NCI-H774 (cell line): ENCODE results near the gene HMGCLL1.

ENCODE experiments used
- DNase-seq: peaks from one replicate; lab custom pipeline; 2025; lab: John Stamatoyannopoulos, UW

HMGCLL1 gene

GRCh38 chr6:55578537-55579363 lies at the start of gene HMGCLL1:
Gene HMGCLL1, minus strand, starts transcription at chr6:55579192. Its CDS starts 137 bp downstream, at chr6:55579055.
- DNase-seq = peak; percentile 63

GRCh38 chr6:55621993-55622392 lies 43.0 kb upstream of the HMGCLL1 start:
- no peak for DNase-seq

DNA sequence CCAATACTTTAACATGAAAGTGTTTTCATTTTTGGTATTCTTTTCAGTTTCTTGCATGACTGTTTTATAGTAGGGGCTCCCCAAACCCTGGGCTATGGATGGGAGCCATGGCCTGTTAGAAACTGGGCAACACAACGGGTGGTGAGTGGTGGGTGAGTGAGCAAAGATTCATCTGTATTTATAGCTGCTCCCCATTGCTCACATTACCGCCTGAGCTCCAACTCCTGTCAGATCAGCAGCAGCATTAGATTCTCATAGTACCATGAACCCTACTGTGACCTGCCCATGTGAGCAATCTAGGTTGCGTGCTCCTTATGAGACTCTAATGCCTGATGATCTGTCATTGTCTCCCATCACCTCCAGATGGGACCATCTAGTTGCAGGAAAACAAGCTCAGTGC lies 42.3 kb upstream of the HMGCLL1 start:
- no peak for DNase-seq

- no peak for DNase-seq
Observed at GRCh38 chr6:55617272-55617671, 38.3 kb upstream of the HMGCLL1 start.

DNA sequence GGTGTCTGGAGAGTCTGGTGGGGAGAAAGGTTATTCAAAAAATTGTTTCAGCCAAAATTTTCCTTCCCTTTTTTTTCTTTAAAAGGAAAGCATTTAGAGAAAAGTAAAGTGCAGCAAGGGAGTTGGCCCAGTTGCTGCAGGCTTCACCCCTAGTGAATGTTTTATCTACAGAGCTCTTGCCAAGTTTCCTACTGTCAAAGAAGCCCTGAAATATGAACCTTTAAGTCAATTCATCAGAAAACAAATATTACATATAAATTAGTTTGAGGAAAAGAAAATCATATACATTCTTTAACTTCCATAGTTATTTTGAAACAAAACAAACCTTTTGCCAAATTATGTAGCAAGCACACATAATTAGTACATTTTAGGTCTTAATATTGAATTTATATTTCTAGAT lies 25.0 kb upstream of the HMGCLL1 start:
- no peak for DNase-seq

DNA sequence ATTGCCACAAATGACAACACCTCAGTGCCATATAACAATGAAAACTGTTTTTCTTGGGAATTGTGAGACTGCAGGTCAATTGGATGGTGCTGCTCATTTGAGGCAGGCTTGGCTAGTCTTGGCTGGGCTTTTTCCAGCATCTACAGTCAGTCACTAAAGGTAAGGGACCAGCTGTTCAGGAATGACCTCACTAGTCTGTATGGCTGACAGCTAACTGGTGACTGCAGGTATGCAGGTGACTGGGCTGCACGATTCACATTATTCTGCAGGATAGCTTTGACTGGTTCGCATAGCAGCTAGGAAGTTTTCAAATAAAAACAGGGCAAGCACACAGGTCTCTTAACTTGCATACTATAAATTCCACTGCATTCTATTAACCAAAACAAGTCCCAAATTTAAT lies 22.1 kb upstream of the HMGCLL1 start:
- DNase-seq = no peak

DNA sequence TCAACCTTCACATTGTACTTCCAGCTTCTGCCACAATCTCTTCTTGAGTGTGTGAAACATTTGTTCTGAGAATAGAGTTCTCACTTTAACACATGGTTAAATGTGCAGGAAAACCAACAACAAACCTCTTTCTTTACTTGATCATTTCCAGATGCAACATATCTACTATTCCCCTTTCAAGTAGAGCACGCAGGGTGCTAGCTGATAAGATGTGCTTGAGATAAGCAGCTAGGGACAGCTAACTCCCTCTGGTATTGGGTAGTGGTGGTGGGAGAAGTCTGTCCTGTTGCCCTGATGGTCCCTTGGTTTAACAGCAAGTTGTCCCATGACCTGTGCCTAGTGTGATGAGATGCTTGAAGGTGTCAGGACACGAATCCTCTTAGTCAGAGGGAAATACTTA lies 15.4 kb upstream of the HMGCLL1 start:
- DNase-seq = no peak

- DNase-seq = no peak
Observed at GRCh38 chr6:55584654-55585354, 5.8 kb upstream of the HMGCLL1 start.

- no peak for DNase-seq
Observed at GRCh38 chr6:55576811-55577210, 2.2 kb downstream of the HMGCLL1 start.

- DNase-seq = no peak
Observed at GRCh38 chr6:55574556-55574955, 4.4 kb downstream of the HMGCLL1 start.

DNA sequence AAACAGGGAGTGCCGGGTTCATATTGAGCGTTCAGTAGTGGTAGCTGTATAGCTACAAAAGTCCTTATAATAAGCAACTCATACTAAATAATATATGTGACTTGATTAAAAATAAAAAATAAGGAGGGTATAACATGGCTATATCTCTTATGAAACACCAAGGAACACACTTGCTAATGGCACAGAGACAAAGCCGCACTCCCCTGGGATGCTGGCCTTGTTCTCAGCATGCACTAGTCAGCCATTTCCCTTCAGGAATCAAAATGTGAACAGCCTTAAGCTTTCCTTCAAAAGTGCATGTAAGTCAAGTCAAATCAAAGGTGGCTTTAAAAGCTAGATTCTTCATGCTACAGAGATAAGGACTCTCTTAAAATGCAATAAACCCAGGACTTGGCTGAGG lies 9.4 kb downstream of the HMGCLL1 start:
- no peak for DNase-seq

DNA sequence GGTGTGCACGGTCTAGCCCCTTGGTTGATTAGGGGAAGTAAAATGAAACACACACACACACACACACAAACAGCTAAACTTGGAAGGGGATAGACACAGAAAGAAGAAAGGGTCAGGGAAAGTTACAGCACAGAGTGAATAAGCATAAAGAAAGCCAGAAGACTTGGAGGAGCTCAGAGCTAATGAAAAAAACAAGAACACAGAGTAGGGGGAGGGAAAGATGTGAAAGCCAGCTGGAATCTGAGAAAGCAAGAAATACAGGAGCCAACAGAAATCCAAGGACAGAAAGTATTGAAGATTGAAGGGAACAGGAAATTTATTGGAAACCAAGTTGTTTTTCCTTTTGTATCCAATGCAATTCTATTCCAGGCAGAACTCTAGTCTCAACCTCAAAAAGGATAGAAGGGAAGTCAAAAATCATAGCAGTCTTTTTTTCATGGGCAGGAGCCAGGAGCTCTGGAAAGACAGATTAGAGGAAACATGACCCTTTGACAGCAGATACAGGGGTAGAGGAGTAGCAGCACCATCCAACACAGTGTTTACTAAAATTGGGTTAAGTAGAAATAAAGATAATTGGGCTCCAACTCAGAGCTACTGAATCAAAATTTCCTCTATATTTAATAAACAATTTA lies 10.1 kb downstream of the HMGCLL1 start:
- no peak for DNase-seq

- no peak for DNase-seq
Observed at GRCh38 chr6:55567558-55567957, 11.4 kb downstream of the HMGCLL1 start.

GRCh38 chr6:55566036-55566710 lies 12.8 kb downstream of the HMGCLL1 start:
- DNase-seq = no peak

DNA sequence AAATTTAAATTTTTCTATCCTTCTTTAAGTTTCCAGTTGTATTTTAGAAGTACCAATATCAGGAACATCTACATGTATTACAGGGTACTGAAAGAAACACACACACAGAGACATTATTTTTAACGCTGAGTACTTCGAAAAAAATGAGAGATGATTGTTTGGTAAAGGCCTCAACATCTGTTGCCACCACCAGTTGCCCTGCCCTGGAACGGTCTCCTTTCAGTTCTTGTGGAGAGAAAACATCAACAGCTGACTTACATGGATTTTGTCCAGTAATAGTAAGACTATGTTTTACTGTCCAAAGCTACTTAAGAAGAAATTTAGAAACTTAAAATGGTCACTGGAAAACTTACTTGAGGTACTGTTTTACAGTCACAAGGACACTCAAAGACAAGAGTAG lies 16.7 kb downstream of the HMGCLL1 start:
- no peak for DNase-seq

DNA sequence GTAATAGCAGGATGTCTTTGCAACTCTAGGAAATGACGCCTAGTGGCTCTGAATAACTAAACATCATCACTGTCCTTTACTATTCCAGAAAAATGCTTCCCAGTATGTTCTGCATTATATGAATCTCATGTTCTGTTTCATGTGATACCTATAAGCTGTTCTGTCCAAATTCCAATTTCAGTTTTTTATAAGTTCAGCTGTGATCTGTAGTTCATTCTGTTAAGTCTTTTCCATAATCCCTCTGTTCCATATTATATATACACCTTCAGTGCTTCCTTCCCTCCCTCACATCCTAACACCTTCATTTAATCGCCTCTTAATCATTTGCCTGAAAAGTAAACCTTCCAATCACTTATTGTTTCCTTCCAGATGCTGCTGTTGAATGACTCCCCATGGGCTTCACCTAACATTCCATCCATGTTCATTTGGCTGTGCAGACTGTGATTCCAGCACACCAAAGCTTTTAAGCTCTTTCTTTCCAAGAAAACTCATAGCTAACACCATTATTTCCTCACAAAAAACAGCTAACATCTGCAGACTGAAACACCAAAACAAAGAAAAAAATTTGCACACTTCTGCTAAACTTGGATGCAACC lies 18.6 kb downstream of the HMGCLL1 start:
- no peak for DNase-seq

- no peak for DNase-seq
Observed at GRCh38 chr6:55557146-55557545, 21.8 kb downstream of the HMGCLL1 start.

DNA sequence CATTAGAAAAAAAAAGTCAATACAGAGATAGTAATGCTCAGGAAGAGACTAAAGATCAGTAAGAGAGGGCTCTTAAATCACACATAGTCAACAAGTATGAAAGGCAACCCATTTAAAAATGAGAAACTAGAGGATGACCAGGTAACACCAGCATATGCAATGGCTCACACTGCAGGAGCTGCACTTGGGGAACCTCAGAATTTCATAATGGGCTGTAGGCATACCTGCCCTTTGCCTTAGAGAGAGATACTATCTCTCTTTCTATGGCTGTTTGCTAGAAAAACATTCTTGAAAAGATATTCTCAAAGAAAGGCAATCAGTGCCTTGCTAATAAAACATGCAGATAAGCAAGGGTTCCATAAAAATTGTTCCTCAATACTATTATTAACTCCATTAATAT lies 33.2 kb downstream of the HMGCLL1 start:
- DNase-seq = no peak

DNA sequence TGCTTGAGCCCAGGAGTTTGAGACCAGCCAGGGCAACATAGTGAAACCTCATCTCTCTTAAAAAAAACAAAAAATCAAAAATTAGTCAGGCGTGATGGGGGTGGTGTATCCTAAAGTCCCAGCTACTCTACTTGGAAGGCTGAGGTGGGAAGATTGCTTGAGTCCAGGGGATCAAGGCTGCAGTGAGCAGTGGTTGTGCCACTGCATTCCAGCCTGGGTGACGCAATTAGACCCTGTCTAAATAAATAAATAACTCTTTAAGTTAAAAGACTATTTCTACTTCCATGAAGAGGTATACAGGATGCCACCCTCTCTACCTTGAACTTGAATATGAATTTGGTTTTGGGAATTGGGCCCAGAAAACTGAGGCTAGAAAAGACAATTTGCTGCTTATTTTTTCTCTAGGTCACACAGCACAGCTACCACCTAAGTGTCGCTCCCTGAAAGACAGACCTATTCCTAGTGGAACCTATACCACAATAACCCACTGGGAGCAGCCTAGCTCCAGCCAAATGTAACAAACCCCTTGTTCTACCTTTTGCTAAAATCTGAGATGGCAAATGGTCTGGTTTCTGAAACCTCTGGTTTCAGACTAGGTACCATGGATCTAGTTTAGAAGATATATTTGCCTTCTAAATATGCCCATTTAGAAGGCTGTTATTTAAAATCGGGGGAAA lies 35.2 kb downstream of the HMGCLL1 start:
- no peak for DNase-seq

- no peak for DNase-seq
Observed at GRCh38 chr6:55541024-55541423, 38.0 kb downstream of the HMGCLL1 start.

GRCh38 chr6:55536391-55536956 lies 42.5 kb downstream of the HMGCLL1 start:
- DNase-seq = no peak
